LNCaP clone FGC (cell line): Measurements from ENCODE around the gene CACNG7.

Experiments used
- DNase-seq: peaks from one replicate; pipeline ENCODE4 v3.0.0-alpha.2; 2011; ENCODE audit warnings: low read depth
- H3K4me3 ChIP-seq: 2 replicates; pipeline ENCODE4 v1.5.1; 2011; ENCODE audit warnings: mild to moderate bottlenecking, low read depth, low read length, control low read depth
- CTCF ChIP-seq: IDR thresholded peaks from 2 replicates; pipeline ENCODE4 v1.5.1; 2012; ENCODE audit warnings: mild to moderate bottlenecking; ENCODE audit not compliant: control insufficient read depth, insufficient read depth; ENCODE audit errors: extremely low read depth

Gene CACNG7

GRCh38 chr19:53906211-53907192 is 2.6 kb upstream of the CACNG7 start:
- TF ChIP-seq CTCF = peak; percentile 82
- DNase-seq = no peak
- H3K4me3 ChIP-seq = no peak overlapping the region

GRCh38 chr19:53907193-53907581 is 1.9 kb upstream of the CACNG7 start:
- no peak for DNase-seq
- no peak for TF ChIP-seq CTCF
- no peak overlapping the region for H3K4me3 ChIP-seq

- no peak for DNase-seq
- H3K4me3 ChIP-seq = no peak overlapping the region
- no peak for TF ChIP-seq CTCF
These were observed 1.4 kb upstream of the CACNG7 start for GRCh38 chr19:53907690-53908089.

GRCh38 chr19:53908106-53908934 is 758 bp upstream of the CACNG7 start:
- H3K4me3 ChIP-seq = no peak overlapping the region
- no peak for TF ChIP-seq CTCF
- DNase-seq = no peak

- no peak for TF ChIP-seq CTCF
- no peak for DNase-seq
- no peak overlapping the region for H3K4me3 ChIP-seq
These were observed 542 bp downstream of the CACNG7 start for GRCh38 chr19:53909471-53910169.

- DNase-seq = no peak
- no peak for TF ChIP-seq CTCF
- H3K4me3 ChIP-seq = no peak overlapping the region
These were observed 1.1 kb downstream of the CACNG7 start for GRCh38 chr19:53910170-53910518.
